Superior temporal gyrus (tissue), 1 donor: ENCODE results near the gene C11orf91.
A peak's percentile ranks its signal among the peaks of the same experiment; 100 is the strongest.
"Not testable (repeated sequence)": the region's sequence is repeated elsewhere in the genome, so short reads cannot be mapped to it uniquely, and the experiment has no call there.

Experiments
- DNase-seq: peaks from one replicate; pipeline ENCODE4 v3.0.0-alpha.2; 2016; ENCODE audit errors: extremely low spot score

The C11orf91 gene

DNA sequence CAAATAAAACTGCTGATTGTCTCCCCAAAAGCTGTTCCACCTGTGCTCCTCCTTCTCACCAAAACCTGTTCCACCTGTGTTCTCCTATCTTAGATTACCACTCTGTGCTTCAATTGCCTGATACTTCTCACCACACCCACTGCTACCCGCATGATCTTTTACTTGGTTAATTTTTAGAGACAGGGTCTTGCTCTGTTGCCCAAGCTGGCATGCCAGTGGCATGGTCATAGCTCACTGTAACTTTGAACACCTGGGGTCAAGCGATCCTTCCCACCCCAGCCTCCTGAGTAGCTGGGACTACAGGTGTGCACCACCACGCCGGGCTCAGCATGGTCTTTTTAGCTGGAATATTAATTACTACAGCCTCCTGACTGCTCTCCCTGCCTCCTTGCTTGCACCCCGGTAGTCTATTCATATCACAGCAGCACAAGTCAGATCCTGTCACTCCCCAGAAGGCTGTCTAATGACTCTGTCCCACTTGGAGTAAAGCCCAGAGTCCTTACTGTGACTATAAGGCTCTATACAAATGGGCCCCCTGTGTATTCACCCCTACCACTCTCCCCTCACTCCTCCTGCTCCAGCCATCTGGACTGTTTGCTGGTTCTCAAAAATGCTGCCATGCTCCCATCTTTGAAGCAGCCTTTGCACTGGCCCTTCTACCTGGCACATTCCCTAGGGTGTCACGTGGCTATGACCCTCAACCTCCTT, 3.5 kb downstream of the C11orf91 start:
- DNase-seq = no peak

DNA sequence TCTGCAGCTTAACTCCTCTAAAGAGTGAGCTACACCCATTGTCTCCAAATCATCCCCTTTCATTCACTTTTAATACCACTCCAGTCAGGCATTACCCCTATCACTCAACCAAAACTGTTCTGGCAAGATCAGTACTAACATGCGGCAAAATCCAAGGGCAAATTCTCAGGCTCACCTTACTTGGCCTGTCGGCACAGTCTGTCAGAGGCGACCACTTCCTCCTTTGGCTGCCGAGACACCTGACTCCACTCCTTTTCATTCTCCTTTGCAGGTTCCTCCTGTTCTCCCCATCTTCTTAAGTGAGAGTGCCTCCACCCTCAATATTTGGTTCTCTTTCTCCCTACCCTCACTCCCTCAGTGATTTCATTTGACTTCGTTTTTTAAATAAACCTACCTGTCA, 4.2 kb downstream of the C11orf91 start:
- no peak for DNase-seq

DNA sequence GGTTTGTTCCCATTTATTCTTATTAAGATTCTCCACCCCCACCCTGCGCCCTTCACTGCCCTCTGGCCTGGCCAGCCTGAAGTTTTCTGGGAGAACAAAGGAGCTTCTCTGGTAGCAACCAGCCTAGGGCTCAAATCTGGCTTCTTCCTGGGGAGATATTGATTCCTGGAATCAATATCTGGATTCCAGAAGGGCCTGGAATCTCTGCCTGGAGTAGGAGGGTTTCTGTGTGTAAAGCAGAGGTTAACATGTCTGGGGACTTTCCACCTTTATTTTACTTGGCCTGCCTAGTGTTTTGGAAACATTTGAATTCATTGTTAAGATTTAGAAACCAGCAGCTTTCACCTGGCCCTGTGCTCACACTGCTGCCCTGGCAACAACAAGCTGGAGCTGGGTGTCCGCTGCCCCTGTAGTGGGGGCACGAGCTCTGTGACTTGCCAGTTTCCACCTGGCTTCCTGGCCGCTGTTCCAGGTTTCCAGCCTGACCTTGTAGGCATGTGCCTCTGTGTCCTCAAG, 5.5 kb downstream of the C11orf91 start:
- DNase-seq = no peak

DNA sequence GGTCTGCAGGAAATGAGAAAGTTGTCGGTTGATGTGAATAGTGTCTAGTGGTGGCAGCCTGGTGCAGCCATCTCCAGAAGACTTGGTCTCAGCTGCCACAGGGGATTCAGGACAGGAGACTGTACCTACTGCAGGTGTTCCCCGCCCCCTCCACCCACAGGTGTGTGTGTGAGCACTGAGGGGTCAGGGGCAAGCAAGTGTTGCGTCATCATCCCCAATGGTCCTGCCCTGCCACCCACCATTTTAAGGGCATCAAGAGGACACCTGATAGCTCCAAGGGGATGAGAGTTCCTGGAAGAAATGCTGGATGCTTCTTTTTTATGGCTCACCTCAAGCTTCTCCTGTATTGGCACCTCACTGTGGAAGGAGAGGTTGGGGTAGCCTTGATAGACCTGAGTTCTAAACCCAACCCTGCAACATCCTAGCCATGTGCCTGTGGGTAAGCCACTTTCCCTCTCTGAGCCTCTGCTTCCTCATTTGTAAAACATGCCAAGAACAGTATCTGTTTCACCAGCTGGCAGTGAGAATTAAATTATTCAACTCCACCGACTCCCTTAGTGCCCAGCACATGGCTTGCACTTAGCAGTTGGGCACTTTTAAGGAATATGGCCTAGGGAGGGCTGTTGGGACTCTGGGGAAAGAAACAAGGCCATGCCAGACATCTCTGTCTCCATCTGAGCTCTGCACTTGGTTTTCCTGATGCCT, 6.1 kb downstream of the C11orf91 start:
- DNase-seq = no peak

DNA sequence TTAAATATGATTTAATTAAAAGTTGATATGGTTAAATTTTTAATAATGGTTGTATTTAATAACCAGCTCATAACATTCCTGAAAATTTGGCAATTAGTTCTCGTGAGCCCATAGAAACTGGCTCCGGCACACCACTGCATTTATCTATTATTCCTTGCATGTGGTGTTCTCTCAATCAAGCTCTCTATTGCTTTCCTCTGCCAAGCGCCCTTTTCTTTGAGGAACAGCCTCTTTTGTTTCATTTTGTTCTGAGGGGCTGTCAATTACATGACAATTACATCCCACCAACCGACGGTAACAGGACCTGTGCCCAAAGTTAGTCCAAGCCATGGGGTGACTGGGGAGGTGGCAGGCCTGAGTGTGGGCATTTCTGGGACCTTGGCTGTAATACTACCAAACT, 8.1 kb downstream of the C11orf91 start:
- DNase-seq = no peak

DNA sequence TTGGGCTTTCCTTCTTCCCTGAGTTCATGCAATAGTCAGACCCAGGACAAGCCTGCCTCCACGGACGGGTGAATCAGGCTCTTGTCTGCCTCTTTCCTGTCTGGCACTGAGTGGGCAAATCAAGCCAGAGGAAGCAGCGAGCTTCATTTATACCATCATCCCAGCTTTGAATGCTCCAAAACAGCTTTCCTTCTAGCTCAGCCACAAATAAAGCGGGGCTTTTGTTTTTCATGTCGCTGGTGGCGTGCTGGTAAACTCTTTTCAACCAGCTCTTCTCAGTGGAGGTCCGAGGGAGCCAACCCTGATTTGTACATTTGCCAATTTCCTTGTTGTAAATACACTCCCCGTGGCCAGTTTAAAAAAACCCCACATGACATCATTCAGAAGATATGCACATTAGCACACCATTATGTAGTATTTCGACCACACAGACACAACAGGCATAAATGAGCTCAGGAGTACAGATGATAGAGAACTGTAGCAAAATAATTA, 8.6 kb downstream of the C11orf91 start:
- DNase-seq = peak; percentile 85

DNA sequence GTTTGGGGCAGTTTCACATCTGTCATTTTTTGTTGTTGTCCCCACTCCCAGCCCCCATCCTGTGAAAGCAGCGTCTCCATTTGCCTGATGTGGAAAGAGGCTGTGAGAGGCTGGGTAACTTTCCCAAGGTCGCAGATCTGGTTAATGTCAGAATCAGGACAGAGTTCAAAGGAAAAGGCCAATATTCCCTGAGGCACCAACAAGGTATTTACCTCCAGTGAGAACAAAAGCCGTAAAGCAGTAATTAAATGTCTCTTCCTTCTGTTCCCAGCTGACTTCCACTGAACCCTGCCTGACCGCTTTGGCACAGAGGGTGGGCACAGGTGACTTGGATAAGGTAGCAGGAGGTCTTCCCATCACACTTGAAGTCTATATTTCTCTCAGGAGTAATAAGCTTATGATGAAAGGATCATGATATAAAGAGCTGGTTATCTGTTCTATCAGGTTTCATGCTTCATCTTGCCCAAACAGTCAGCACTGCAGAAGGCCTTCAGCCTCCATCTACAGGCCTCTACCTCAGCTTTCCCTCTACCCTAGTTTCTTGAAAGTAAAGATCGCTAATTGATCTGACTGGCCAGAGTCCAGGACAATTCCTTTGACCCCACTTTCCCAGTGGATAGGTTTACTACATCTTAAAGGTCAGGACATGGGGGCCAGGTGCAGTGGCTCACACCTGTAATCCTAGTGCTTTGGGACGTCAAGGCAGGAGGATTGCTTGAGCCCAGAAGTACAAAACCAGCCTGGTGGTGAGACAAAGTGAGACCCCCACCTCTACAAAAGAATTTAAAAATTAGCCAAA, 9.4 kb downstream of the C11orf91 start:
- DNase-seq = no peak

DNA sequence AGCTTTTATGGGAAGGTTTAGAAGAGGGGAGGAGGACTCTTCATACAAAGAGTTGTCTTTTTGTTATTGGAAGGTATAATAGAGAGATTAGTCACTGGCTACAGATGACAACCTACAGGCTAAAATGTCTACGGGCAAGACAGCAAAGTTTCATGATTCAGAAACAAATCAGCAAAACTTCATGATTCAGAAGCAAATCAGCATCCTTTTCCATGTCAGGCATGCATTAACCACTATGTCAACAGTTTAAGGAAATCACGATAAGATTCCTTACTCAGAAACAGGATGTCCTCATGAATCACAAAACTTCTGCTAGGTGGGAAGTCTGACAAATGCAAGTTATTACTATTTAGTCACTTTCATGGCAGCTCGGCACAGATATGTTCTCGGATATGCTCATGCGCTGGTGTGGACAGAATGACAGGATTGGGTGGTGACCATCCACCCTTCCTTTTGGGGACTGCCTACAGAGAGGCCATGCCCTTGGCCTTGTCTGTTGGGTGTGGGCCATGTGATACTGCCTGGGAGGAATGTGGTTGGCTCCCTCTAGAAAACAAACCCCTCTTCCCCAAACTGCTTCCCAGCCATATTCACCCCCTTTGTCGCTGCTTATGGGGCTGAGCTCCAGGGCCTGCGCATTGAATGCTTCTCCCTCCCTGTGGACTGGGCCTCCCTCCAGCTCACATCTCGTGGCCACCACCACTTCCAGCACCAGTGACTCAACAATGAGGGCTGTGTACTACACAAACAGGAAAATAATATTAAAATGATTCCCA, 10.1 kb downstream of the C11orf91 start:
- DNase-seq = peak; percentile 72

DNA sequence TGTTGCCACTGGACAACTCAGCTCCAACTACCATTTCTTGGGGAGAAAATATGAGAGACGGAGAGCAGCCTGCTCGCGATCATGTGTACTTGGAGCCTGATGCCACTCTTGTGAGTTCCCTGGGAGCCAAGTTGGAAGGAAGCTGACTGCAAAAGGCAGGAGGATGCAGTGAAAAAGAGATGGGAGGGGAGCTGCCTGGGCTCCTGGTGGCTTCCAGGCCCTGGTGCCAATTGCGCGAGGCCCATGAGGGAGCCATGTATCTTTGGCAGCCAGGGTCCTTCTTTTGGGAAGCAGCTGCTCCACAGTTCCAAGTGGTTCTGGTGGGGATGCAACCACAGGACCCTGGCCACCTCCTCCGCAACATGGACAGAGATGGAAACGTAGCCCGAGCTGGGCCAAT, 11.1 kb downstream of the C11orf91 start:
- DNase-seq = no peak

DNA sequence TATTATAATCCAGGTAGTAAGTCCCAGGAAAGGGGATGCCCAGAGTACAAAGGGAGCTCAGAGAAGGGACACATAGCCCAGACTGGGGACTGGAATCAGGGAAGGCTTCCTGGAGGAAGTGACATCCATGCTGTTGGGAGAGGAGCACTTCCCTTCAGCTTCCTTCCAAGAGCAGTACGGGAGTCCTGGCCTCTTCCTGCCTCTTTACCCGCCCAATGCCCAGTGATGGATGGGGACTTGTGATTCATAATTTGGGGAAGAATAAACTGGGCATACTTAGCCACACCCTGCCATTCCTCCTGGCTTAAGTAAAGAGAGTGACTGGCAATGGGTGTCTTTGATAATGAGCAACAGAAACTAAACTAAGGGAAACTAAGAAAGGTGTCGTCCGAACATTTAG, 11.5 kb downstream of the C11orf91 start:
- no peak for DNase-seq

DNA sequence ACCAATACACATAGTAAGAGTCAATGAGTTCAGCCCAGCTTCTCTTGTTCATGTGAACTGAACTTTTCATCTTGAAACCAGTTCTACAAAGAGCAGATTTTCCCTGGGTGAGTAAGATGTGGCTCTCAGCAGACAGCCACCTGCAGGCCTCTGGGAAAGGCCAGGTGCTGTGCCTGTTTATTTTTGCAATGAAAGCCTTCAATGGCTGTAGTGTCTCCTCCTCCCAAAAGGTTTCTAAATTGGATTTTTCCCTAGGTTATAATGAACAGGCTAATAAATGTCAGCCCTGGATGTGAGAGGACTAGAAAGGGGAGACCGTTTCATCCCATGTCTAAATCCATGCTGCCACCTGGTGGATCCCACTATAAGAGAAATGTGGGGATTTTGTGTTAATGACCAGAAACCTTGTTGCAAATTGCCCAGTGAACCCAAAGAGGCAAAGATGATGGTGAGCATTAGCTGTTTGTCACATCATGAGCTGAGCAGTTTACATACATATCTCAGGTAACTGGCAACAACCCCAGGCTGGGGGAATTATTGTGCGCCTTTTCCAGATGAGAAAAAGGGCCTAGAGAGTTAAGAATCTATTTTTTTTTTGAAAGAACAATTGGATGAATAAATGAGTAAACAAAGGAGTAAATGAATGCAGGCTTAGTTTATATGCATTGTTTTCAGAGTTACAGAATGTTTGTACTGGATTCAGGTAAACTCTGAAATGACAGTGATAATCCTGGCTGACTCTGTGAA, 12.7 kb downstream of the C11orf91 start:
- peak; percentile 88 for DNase-seq

DNA sequence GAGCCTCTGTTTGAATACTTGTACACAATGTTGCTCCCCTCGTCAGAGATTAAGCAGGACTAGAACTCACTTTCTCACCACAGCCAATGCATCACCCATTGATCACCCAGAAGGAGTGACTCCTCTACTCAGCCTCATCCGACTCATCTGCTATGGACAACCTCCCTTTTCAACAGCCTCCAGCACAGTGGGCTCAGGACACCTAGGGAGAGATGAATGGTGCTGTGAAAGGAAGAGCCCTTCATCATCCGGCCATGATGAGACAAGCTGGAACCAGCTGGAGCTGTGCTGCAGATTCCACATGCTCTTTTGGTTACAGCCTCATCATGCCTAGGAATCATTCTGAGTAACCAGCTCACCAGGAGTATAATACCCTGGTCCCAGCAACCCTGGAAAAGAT, 15.5 kb downstream of the C11orf91 start:
- no peak for DNase-seq

DNA sequence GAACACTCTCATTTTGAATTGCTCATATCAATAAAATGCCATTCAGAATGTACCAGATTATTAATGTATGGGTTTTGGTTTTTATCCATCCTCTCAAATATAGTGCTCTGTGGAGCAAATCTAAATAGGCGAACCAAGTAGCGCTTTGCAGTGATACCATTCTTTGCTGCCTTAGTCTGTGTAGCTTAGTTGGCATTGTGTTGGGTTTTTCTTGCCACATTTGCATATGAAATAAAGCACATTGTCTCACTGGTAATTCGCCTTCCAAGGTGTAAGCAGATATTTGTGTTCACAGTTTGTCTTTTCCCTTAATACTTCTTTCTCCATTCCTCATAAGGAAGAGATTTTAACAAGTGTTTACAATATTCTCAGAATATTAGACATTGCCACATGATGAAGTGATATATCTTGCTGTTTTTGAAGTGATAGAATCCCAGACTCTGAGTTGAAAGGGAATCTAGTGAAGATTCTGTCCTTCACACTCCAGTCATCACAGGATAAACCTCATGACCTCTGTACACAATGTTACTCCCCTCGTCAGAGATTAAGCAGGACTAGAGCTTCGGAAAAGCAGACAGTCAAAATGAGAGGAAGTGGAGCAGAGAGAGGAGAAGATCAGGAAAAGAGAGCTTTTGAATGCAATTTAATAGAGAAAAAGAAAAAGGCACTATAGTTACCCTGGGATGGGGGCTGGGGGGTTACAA, 16.5 kb downstream of the C11orf91 start:
- no peak for DNase-seq

DNA sequence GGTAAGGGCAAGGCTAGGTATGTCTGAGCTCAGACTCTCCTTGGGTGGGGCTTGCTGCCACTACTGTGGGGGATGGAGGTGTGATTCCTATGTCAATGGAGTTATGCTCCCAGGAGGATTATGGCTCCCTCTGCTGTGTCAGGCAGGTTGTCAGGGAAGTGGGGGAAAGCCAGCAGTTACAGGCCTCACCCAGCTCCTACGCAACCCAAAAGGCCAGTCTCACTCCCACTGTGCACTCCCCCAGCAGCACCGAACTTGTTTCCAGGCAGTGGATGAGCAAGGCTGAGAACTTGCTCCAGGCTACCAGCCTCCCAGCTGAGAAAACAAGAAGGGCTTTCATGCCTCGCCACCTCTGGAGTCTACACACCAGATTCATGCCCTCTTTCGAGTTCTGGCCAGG, 18.2 kb downstream of the C11orf91 start:
- DNase-seq = no peak

DNA sequence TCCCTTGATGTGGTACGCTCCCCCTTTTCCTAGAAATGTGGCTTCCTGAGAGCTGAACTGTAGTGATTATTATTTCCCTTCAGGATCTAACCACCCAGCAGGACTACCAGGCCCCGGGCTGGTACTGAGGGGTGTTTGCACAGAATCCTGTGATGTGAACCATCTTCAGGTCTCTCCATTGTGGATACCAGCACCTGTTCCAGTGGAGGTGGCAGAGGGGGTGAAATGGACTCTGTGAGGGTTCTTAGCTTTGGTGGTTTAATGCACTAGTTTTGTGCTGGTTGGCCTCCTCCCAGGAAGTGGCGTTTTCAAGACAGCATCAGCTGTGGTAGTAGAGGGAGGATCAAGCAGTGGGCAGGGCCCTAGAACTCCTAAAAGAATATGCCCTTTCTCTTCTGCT, 18.6 kb downstream of the C11orf91 start:
- no peak for DNase-seq

DNA sequence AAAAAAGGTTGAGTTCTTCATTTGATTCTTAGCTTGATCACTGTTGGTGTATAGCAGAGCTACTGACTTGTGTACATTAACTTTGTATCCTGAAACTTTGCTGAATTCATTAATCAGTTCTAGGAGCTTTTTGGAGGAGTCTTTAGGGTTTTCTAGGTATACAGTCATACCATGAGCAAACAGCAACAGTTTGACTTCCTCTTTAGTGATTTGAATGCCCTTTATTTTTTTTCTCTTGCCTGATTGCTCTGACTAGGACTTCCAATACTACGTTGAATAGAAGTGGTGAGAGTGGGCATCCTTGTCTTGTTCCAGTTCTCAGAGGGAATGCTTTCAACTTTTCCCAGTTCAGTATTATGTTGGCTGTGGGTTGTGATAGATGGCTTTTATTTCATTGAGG, 22.0 kb downstream of the C11orf91 start:
- DNase-seq = not testable (repeated sequence)

DNA sequence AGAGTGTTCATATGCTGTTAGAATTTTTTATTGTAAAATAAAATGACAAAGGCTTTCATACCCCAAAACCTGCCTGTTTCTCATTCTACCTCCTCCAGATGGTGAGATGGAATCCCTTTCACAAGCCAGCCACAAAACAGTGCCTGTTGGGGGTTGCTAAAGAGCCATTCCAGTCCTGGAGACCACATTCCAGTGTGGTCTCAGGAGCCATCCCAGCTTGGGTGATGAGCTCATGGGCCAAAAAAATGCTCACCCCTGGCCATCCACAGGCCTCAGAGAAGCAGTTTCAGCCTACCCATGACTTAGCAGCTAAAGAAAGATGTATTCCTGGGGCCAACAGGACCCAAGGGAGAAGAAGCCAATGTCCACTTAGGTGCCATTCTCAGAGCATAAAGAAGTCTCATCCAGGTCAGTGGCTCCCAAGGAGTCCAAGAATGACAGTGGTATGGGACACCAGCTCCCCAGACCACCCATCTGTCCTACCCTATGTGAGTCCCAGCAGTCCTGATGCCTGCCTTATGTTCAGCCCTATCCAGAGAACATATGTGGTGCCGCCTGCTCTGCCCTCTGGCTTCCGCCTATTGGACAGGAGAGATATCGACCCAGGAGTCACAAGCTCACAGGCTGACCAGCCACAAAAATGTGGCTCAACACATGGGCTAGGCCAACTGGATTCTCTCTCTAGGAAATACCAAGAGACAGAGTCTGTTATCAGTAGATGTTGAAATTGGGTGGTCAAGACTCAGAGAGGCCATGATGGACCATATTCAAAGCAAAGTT, 26.4 kb downstream of the C11orf91 start:
- DNase-seq = no peak

DNA sequence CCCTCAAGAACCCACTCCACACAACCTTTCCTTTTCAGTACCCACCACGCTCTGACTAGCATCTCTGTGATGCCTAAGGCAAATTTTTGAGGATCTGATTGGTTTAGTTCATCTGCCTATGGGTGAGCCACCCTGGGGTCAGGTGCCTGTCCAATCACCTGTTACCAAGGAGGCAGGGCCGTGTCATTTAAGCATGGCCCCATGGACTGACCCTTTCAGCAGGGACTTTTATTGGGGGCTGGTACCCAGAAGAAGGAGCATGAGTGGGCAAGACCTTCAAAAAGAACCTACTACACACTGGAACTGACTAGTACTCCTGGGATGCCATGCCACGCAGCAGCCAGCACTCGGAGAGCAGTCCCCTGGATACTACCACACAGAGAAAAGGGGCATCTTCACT, 28.4 kb downstream of the C11orf91 start:
- DNase-seq = no peak

DNA sequence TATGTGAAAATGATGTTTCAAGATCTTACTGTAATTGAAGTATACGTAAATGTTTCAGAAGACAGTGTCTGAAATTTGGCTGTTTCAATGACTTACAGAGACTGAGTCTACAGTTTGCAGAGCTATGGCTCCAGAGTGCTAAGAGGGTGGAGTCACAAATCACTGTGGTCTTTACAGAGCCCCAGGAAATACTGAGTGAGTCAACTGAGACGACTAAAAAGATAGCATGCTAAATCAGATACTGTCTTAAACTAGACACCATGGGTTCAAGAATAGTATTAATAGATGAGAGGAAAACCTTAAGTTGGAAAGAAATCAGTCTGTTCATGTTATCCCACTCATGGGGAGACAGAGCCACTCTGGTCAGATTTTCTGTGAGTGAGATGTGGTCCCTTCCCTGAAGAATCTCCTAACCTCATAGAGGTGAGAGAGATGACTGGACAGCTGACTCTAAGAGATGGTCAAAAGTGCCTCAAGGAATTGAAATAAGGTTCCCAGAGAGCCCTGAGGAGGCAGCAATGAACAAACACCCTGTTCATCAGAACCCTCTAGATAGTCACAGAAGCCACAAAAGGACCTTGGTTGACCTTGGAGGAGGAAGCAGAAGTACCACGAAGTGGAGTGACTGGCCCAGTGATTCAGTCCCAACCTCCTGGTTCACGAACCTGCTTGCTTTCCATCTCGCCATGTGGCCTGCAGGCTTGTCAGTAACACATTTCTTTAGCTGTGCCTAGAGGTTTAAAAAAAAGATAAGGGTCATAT, 30.2 kb downstream of the C11orf91 start:
- no peak for DNase-seq
